ENCODE data around the gene RERGL.

The RERGL gene, protein sequence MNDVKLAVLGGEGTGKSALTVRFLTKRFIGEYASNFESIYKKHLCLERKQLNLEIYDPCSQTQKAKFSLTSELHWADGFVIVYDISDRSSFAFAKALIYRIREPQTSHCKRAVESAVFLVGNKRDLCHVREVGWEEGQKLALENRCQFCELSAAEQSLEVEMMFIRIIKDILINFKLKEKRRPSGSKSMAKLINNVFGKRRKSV

DNA sequence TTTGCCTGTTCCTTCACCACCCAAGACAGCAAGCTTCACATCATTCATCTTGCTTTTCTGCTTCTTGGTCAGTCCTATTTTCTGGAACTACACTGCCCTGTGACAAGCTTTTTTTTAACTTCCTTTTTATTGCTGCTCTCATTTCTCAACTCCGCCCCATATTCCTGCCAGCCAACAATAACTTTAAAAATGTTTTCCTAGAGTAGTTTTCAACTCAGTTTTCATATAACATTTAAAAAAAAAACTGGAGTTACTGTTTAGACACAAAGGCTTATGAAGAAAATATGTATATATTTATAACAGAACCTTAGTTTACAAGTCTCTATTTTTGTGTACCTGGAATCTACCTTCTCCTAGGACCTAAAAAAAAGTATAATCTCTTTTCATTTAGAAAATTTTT lies at the start of gene RERGL:
Gene RERGL, minus strand, starts transcription at position 101 of the 400 bp plus-strand sequence. Its CDS starts 53 bp downstream, at position 48.
- Mint-ChIP-seq H3K4me1 (no peaks in the 10 kb centered on the region), H3K27me3 (no peaks in the 10 kb centered on the region), H3K36me3 (no peaks in the 10 kb centered on the region), H3K9me3 (peaks cover 13% of the 10 kb centered on the region), H3K4me3 (no peak within 1 kb of the TSS), H3K27ac (no peak within 1 kb of the TSS)
- DNase-seq, result no peak
- CTCF ChIA-PET, result no interaction called here

DNA sequence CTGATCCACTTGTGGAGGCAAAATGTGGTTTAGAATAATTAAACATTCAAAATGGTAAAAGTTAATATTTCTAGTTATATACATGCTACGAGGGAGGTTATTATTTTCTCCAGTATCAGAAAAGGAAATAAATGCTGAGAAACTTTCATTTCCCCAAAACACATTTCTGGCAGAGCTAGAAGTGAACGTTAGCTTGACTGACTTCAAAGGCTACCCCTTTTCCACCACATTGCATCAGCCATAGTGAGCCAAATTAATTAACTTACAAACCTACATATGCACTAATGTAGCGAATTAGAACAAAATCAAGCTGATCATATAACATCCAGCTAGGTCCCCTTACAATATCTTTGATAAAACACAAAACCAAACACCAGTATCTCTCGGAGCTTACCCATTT lies 49.3 kb upstream of the RERGL start:
- H3K4me3 Mint-ChIP-seq, result no peak overlapping the region
- H3K27me3 Mint-ChIP-seq, result no peaks in the 10 kb centered on the region
- no peaks in the 10 kb centered on the region for H3K36me3 Mint-ChIP-seq
- CTCF ChIA-PET, result interaction anchor here (0.6 to 2.2 kb wide), 2 partner anchors 1047 to 1072 kb away, joined by 3 to 6 read pairs; no protein-coding TSS in a partner anchor
- H3K27ac Mint-ChIP-seq, result no peak overlapping the region
- no peaks in the 10 kb centered on the region for H3K9me3 Mint-ChIP-seq
- no peaks in the 10 kb centered on the region for H3K4me1 Mint-ChIP-seq
- no peak for DNase-seq

DNA sequence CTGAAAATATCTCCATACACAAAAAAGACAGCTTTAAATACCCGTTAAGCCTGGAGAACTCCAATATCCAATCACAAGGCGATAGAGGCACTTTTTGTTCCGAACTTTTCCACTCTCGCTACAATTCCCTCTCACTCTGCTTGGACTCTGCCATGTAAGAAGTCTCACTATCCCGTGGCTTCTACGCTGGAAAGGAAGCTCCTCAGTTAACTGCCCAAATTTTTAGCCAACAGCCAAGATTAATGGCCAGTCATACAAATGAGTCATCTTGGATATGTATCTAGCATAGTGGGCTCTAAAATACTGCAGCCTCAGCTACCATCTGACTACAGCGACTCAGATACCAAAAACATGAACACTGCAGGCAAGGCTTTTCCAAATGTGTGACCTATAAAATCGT lies 45.5 kb upstream of the RERGL start:
- H3K4me3 Mint-ChIP-seq, result no peak overlapping the region
- no peaks in the 10 kb centered on the region for H3K27me3 Mint-ChIP-seq
- no peaks in the 10 kb centered on the region for H3K36me3 Mint-ChIP-seq
- H3K27ac Mint-ChIP-seq, result no peak overlapping the region
- no peak for DNase-seq
- CTCF ChIA-PET, result no interaction called here
- no peaks in the 10 kb centered on the region for H3K4me1 Mint-ChIP-seq
- H3K9me3 Mint-ChIP-seq, result no peaks in the 10 kb centered on the region

DNA sequence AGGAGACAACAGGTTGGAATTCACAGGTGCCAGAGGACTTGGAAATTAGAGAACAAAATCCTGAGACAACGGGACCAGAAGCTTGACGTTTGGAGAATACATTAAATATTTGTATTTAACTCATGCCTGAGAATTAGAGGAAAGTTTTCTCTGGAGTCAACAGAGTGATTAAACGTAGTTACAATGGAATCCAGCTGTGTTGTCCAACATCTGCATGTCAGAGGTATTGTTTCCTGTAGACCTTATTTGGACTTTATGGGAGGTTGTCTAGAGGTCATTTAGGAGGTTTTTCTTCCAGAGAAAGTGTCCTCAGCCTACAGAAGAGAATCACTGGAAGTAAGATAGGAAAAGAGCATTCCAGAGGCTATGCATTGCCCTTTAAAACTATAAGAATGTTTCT lies 45.1 kb upstream of the RERGL start:
- H3K4me3 Mint-ChIP-seq, result no peak overlapping the region
- H3K9me3 Mint-ChIP-seq, result no peaks in the 10 kb centered on the region
- H3K36me3 Mint-ChIP-seq, result no peaks in the 10 kb centered on the region
- no peaks in the 10 kb centered on the region for H3K27me3 Mint-ChIP-seq
- H3K27ac Mint-ChIP-seq, result no peak overlapping the region
- CTCF ChIA-PET, result no interaction called here
- no peak for DNase-seq
- H3K4me1 Mint-ChIP-seq, result no peaks in the 10 kb centered on the region

DNA sequence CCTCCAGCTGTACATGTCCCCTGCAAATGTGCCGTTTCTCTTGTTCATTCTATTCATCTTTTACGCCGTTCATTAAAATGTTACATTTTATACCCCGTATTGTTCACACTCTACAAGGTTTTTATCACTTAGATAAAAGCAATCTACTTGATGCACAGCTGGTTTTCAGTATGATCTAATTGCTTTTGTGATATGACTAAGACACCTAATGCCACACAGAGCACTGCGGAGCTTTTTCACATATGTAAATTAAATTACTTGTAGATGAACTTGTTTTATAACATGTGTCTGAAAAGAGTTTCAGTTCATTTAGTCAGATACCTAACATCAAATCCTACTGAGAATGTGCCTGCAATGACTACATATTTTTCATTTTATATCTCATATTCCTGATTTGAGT lies 40.9 kb upstream of the RERGL start:
- Mint-ChIP-seq H3K27ac (no peak overlapping the region), H3K27me3 (no peaks in the 10 kb centered on the region), H3K36me3 (no peaks in the 10 kb centered on the region), H3K9me3 (peaks cover 12% of the 10 kb centered on the region), H3K4me1 (no peaks in the 10 kb centered on the region), H3K4me3 (no peak overlapping the region)
- DNase-seq, result no peak
- CTCF ChIA-PET, result no interaction called here

DNA sequence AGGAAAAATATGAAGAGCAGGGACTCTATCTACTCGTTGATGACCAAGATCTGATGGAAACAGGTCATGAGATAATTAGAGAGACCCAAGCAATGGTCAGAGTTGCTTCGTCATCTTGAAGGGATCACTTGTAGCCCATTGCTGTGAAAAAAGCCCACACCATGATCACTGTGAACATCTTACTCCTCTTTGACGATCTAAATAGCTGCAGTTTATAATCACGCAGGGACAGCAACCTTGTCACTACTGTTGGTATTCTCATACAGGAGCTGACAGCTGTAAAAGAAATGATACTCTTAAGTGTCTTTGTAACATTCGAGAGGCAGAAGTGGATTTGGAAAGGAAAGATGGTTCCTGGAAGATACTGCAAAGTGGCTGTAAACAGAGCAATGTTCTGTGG lies 33.7 kb upstream of the RERGL start:
- CTCF ChIA-PET, result no interaction called here
- no peak for DNase-seq
- no peaks in the 10 kb centered on the region for H3K27me3 Mint-ChIP-seq
- H3K4me3 Mint-ChIP-seq, result no peak overlapping the region
- no peaks in the 10 kb centered on the region for H3K36me3 Mint-ChIP-seq
- no peaks in the 10 kb centered on the region for H3K4me1 Mint-ChIP-seq
- H3K9me3 Mint-ChIP-seq, result peaks cover 14% of the 10 kb centered on the region
- no peak overlapping the region for H3K27ac Mint-ChIP-seq

DNA sequence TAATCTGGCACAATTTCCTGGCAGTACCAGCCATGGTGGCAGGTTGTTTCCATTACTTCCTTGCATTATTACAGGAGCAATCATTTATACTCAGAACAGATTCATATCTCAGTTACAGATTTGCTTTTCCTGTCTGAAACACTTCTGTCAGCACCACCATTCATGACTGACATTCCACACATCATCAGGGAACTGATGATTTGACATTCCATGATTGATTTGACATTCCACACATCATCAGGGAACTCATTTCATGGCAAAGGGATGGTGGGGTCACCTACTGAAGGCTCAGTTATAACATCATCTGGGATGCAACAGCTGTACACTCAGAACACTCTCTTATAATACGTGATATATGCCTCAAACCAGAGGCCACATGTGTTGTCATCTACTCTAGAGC lies 30.9 kb upstream of the RERGL start:
- CTCF ChIA-PET, result no interaction called here
- Mint-ChIP-seq H3K27ac (no peak overlapping the region), H3K4me1 (no peaks in the 10 kb centered on the region), H3K27me3 (no peaks in the 10 kb centered on the region), H3K4me3 (no peak overlapping the region), H3K36me3 (no peaks in the 10 kb centered on the region), H3K9me3 (peaks cover 5% of the 10 kb centered on the region)
- DNase-seq, result no peak

DNA sequence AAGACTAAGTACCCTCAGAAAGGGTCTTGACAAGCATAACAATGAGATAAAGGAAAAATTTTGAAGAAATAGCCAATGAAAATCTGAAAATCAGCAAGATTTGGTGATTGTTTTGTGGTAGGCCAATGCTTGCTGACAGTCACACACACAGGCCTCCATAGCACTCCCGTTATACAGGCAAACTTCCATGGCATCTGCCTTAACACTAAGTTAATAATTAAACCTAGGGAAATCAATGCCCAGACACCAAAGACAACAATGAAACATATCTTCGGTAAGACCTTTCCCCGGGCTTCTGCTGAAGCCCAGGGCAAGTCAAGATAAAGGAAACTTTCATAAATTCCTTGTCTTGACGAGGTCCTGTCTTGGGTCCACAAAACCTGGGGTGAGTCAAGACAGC lies 18.6 kb upstream of the RERGL start:
- Mint-ChIP-seq H3K36me3 (no peaks in the 10 kb centered on the region), H3K4me1 (no peaks in the 10 kb centered on the region), H3K4me3 (no peak overlapping the region), H3K27ac (no peak overlapping the region), H3K9me3 (peaks cover 2% of the 10 kb centered on the region), H3K27me3 (no peaks in the 10 kb centered on the region)
- no peak for DNase-seq
- CTCF ChIA-PET, result no interaction called here

DNA sequence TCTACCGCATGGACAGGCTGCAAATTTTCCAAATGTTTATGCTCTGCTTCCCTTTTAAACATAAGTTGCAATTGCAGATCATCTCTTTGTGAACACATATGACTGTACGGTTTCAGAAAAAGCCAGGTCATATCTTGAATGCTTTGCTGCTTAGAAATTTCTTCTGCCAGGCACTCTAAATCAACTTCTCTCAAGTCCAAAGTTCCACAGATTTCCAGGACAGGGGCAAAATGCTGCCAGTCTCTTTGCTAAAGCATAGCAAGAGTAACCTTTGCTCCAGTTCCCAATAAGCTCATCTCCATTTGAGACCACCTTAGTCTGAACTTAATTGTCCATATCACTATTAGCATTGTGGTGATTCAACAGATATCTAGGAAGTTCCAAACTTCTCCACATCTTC lies 13.6 kb upstream of the RERGL start:
- DNase-seq, result no peak
- Mint-ChIP-seq H3K36me3 (no peaks in the 10 kb centered on the region), H3K4me1 (no peaks in the 10 kb centered on the region), H3K27me3 (no peaks in the 10 kb centered on the region), H3K4me3 (no peak overlapping the region), H3K27ac (no peak overlapping the region), H3K9me3 (peaks cover 7% of the 10 kb centered on the region)
- CTCF ChIA-PET, result no interaction called here

DNA sequence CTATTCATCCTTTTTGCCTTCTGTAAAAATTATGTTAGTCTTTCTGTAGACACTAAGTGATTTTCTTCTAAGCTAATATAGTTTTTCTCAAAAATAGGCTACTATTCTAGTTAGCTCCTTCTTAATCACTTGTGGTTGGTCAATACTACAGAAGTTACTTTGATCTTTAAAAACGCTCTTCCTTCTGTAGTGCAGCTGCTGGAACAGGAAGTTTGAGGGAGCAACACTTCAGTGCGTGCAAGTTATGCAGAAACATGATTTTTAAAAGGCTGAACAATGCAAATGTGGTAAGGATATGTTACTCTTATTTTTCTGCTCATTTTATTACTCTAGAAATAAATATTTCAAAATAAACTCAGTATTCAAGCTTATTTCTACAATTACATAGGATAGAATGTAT lies 11.1 kb upstream of the RERGL start:
- Mint-ChIP-seq H3K36me3 (no peaks in the 10 kb centered on the region), H3K9me3 (peaks cover 7% of the 10 kb centered on the region), H3K4me1 (no peaks in the 10 kb centered on the region), H3K27me3 (no peaks in the 10 kb centered on the region), H3K4me3 (no peak overlapping the region), H3K27ac (no peak overlapping the region)
- DNase-seq, result no peak
- CTCF ChIA-PET, result no interaction called here

DNA sequence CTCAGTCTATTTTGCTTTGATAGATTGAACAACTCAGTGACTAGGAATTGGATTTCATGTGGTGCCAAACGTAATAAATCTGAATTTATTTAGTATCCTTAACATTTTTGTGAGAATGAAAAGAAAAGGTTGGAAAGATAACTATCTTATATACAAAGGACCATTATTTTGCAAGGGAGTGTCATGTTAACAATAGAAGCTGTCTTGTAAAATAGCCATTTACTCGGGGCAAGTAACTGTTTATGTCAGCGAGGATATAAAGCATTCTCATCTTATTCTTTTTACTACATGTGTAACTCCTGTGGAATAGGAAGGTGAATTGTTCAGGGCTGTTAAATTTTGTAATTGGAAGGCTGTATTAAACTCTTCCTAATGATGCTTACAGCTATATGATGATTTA lies 5.9 kb downstream of the RERGL start:
- H3K4me3 Mint-ChIP-seq, result no peak overlapping the region
- no peaks in the 10 kb centered on the region for H3K27me3 Mint-ChIP-seq
- H3K36me3 Mint-ChIP-seq, result no peaks in the 10 kb centered on the region
- H3K27ac Mint-ChIP-seq, result no peak overlapping the region
- CTCF ChIA-PET, result no interaction called here
- no peaks in the 10 kb centered on the region for H3K4me1 Mint-ChIP-seq
- peaks cover 11% of the 10 kb centered on the region for H3K9me3 Mint-ChIP-seq
- DNase-seq, result no peak

DNA sequence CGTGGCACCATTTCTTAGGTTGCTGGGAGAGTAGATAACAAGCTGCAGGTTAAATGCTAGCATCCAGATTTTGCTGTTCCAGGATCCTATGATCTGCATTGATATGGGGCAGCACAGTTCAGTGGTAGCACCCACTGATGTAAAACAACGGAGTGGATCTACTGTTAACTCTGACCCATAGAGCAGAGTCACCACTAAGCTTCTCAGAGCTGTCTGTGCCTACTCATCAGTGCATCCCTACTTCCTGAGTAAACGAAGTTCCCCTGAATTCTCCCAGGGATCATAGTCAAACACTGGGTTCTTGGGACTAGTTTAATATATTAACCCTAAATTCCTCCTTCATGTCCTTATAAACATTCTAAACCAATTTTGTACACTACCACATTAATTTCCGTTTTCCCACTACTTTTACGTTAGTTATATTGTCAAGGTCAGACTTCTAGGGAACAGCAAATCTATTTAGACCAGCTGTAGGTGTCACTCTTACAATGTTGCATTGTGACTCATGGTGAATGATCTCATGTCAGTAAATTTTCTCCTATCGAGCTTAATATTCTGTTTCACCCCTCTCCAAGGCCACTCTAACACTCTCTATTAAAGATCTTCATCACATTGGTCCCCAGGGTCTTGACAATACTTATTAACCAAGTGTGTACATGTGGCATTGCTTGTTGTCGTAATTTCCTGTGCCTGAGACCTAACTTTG lies 10.3 kb downstream of the RERGL start:
- Mint-ChIP-seq H3K36me3 (no peaks in the 10 kb centered on the region), H3K9me3 (peaks cover 9% of the 10 kb centered on the region), H3K4me3 (no peak overlapping the region), H3K27me3 (no peaks in the 10 kb centered on the region), H3K27ac (no peak overlapping the region), H3K4me1 (no peaks in the 10 kb centered on the region)
- no peak for DNase-seq
- CTCF ChIA-PET, result no interaction called here

DNA sequence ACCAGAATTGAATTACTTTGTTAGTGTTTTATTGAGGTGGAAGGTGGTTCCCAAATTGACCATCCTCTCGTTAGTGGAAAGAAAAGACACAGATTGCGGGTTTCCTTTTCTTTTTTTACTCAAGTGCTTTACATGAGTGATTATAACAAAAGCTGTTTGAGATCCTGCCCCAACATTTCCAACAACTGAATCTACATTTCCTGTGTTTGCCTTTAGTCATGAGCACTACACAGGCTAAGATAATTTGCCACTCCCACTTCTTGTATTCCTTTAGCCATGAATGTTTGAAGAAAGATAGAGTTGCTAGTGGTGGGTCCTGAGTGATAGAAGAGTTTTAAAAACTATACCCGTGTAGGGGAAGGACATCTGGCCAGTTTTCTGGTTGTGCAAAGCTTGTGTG lies 16.0 kb downstream of the RERGL start:
- no peaks in the 10 kb centered on the region for H3K27me3 Mint-ChIP-seq
- no peak for DNase-seq
- H3K4me3 Mint-ChIP-seq, result no peak overlapping the region
- peaks cover 8% of the 10 kb centered on the region for H3K9me3 Mint-ChIP-seq
- no peaks in the 10 kb centered on the region for H3K4me1 Mint-ChIP-seq
- CTCF ChIA-PET, result no interaction called here
- H3K27ac Mint-ChIP-seq, result no peak overlapping the region
- H3K36me3 Mint-ChIP-seq, result no peaks in the 10 kb centered on the region

DNA sequence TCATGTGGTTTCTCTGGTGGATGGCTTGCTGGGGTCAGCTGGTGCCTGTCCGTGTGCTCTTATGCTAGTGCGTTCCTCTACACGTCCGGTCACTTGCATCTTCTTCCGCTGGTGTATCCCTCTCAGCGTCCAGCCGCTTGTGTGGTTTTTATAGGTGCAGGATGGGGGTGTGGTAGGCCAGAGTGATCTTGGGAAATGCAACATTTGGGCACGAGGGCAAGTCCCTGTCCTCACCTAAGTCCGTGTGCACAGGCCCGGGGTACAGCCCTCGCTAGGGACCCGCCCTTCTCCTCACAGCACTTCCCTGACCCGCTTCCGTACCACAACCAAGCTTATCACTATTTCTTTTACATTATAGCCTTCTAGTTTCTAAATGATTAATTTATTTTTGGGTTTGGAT lies 17.3 kb downstream of the RERGL start:
- Mint-ChIP-seq H3K27ac (no peak overlapping the region), H3K4me1 (no peaks in the 10 kb centered on the region), H3K9me3 (peaks cover 10% of the 10 kb centered on the region), H3K27me3 (no peaks in the 10 kb centered on the region), H3K36me3 (no peaks in the 10 kb centered on the region), H3K4me3 (no peak overlapping the region)
- CTCF ChIA-PET, result no interaction called here
- no peak for DNase-seq

DNA sequence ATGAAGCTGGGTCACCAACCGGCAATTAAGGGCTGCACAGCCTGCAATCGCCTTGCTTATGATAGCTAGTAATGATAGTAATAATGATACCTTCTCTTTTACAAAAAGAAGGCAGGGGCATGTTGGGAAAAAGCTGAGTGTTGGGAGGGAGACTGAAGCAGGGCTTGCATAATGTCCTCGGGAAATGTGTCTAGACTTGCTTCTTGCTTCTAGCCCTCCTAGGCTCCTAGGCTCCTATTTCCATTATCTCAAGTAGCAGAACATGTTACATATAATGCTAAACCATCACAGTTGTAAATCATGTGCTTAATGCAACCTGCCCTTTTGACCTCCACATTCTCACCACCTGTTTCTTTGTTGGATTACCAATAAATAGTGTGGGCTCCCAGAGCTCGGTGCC lies 18.7 kb downstream of the RERGL start:
- Mint-ChIP-seq H3K4me1 (no peaks in the 10 kb centered on the region), H3K9me3 (peaks cover 15% of the 10 kb centered on the region), H3K27ac (no peak overlapping the region), H3K4me3 (no peak overlapping the region), H3K27me3 (no peaks in the 10 kb centered on the region), H3K36me3 (no peaks in the 10 kb centered on the region)
- CTCF ChIA-PET, result no interaction called here
- DNase-seq, result no peak

Measured in activated naive CD4-positive, alpha-beta T cell treated with anti-CD3 and anti-CD28 coated beads, Interleukin-2, amount 10 ng/mL, durations not matched to agents 7 days and 5 days (primary cell).